ENCODE results near the gene BLM. TPM values are rescaled to one million over a fixed set of nuclear protein-coding genes. Genes with fewer than 3 reads are reported as not detected.

Gene BLM
- total and polyA plus RNA-seq, 2 of the 8 experiments (the other 6 are each of a cell fraction or from before 2014, with no cell fraction given) = 15.2 to 46.7 TPM

GRCh38 chr15:90809536-90809935 is 92.4 kb downstream of the BLM start (continued):
- TF ChIP-seq JUND (IDR thresholded peaks at IDR 0.05; ENCODE audit: low read length) (no peak), ATF2 (IDR thresholded peaks at IDR 0.05; ENCODE audit: low read length) (no peak), HDAC2 (IDR thresholded peaks at IDR 0.05; ENCODE audit: borderline replicate concordance in 1 of 2, low read depth in 2 of 2, low read length in 2 of 2) (no peak), ATF3 (IDR thresholded peaks at IDR 0.05; ENCODE audit: insufficient read depth, low read depth, low read length) (no peak), RAD21 (IDR thresholded peaks at IDR 0.05 in 1 of 2, conservative IDR thresholded peaks at IDR 0.05 in 1 of 2; ENCODE audit: low read depth in 2 of 2, low read length in 2 of 2) (no peak), POLR2A (IDR thresholded peaks at IDR 0.05; ENCODE audit: control extremely low read depth in 1 of 2, low read depth in 2 of 2, low read length in 2 of 2) (no peak)

Measured in H1 (cell line).